Measurements from ENCODE around the gene SYTL3. TPM values are rescaled to one million over a fixed set of nuclear protein-coding genes. Genes with fewer than 3 reads are reported as not detected.
A peak's percentile ranks its signal among the peaks of the same experiment; 100 is the strongest.
"Not testable (repeated sequence)": the region's sequence is repeated elsewhere in the genome, so short reads cannot be mapped to it uniquely, and the experiment has no call there.

The SYTL3 gene
- total and polyA plus RNA-seq, 2 donors from 2014 or later: 3.1 to 16.0 TPM

DNA sequence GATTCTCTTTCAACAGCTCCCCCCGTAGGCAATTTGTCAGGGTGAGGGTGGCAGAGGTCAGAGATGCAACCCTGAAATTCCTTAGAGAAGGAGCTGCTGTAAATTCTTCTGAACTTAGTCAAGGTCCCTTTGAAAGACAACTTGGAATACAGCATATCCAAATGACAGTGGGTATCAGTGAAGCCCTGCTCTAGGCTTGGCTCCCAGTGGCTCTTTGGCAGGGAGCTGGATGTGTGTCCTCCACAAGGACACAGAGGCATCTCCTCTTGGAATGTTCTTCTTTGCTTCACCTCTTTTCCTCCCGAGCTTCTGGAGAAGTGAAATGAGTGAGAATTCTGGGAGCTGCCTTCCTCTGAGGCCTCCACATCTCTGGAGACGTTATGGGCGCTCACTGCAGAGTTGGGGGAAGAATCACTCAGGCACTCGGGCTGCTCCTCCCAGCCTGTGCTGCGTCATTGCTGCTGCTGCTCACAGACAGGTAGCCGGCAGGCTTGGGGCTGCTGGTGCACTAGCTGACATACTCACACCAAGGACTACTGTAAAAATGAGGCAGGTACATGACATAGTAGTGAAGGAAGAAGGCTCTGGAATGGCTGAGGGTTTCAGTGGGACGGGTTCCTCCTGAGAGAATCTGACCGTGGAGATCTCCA lies 39.4 kb upstream of the SYTL3 start:
- no peaks in the 10 kb centered on the region for H3K27me3 ChIP-seq (ENCODE audit: control insufficient read depth, insufficient read depth, low read length)
- H3K36me3 ChIP-seq (ENCODE audit: control insufficient read depth in 2 of 3, insufficient read depth in 3 of 3, low read length in 3 of 3): peaks cover 2 to 15% (median 4%) of the 10 kb centered on the region in 3 donors
- FAIRE-seq (no peak), DNase-seq (no peak)
- H3K9me3 ChIP-seq (ENCODE audit: control insufficient read depth in 2 of 3, insufficient read depth in 1 of 3, low read length in 3 of 3): no peaks in the 10 kb centered on the region
- intact Hi-C loops (cut with DNase I): no loop called here
- no peak overlapping the region for H3K9ac ChIP-seq (ENCODE audit: low read length in 3 of 3)
- TF ChIP-seq, protein P1, sequence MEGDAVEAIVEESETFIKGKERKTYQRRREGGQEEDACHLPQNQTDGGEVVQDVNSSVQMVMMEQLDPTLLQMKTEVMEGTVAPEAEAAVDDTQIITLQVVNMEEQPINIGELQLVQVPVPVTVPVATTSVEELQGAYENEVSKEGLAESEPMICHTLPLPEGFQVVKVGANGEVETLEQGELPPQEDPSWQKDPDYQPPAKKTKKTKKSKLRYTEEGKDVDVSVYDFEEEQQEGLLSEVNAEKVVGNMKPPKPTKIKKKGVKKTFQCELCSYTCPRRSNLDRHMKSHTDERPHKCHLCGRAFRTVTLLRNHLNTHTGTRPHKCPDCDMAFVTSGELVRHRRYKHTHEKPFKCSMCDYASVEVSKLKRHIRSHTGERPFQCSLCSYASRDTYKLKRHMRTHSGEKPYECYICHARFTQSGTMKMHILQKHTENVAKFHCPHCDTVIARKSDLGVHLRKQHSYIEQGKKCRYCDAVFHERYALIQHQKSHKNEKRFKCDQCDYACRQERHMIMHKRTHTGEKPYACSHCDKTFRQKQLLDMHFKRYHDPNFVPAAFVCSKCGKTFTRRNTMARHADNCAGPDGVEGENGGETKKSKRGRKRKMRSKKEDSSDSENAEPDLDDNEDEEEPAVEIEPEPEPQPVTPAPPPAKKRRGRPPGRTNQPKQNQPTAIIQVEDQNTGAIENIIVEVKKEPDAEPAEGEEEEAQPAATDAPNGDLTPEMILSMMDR (IDR thresholded peaks at IDR 0.05; ENCODE audit: borderline replicate concordance, extremely low read depth, insufficient read depth): no peak
- no peak overlapping the region for H3K4me3 ChIP-seq (ENCODE audit: low read length in 3 of 3)
- peaks cover 0 to 9% (median 3%) of the 10 kb centered on the region in 3 donors for H3K4me1 ChIP-seq (ENCODE audit: control insufficient read depth in 2 of 3, insufficient read depth in 2 of 3, low read depth in 1 of 3, low read length in 3 of 3)
- H3K27ac ChIP-seq (ENCODE audit: low read depth in 2 of 2, low read length in 2 of 2): no peak overlapping the region

DNA sequence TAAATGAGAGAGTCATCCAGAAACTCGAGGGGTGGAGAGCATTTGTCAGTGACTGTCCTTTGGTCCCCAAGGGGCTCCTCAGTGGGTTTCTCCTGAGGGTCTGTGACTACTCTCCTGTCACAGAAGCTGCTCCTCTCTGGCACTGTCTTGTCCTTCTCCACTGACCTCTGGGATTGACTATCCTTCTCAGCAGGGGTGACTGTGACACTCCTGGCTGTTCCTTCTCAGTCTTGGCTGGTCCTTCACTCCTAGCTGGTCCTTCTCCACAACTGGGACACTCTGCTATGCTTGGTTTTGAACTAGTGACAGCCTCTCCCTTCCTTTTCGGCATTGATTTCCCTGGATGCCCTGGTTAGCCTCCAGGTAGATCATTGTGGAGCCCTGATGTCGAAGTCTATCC lies 38.8 kb upstream of the SYTL3 start:
- no peaks in the 10 kb centered on the region for H3K27me3 ChIP-seq (ENCODE audit: control insufficient read depth, insufficient read depth, low read length)
- no peak overlapping the region for H3K27ac ChIP-seq (ENCODE audit: low read depth in 2 of 2, low read length in 2 of 2)
- H3K9ac ChIP-seq (ENCODE audit: low read length in 3 of 3): no peak overlapping the region
- peak overlapping the region in 1 of 3 donors; percentile 22 for H3K4me3 ChIP-seq (ENCODE audit: low read length in 3 of 3)
- H3K4me1 ChIP-seq (ENCODE audit: control insufficient read depth in 2 of 3, insufficient read depth in 2 of 3, low read depth in 1 of 3, low read length in 3 of 3): peaks cover 0 to 9% (median 3%) of the 10 kb centered on the region in 3 donors
- FAIRE-seq (no peak), DNase-seq (no peak)
- no peaks in the 10 kb centered on the region for H3K9me3 ChIP-seq (ENCODE audit: control insufficient read depth in 2 of 3, insufficient read depth in 1 of 3, low read length in 3 of 3)
- peaks cover 2 to 15% (median 4%) of the 10 kb centered on the region in 3 donors for H3K36me3 ChIP-seq (ENCODE audit: control insufficient read depth in 2 of 3, insufficient read depth in 3 of 3, low read length in 3 of 3)
- intact Hi-C loops (cut with DNase I): no loop called here
- TF ChIP-seq, protein P1 (IDR thresholded peaks at IDR 0.05; ENCODE audit: borderline replicate concordance, extremely low read depth, insufficient read depth): no peak

DNA sequence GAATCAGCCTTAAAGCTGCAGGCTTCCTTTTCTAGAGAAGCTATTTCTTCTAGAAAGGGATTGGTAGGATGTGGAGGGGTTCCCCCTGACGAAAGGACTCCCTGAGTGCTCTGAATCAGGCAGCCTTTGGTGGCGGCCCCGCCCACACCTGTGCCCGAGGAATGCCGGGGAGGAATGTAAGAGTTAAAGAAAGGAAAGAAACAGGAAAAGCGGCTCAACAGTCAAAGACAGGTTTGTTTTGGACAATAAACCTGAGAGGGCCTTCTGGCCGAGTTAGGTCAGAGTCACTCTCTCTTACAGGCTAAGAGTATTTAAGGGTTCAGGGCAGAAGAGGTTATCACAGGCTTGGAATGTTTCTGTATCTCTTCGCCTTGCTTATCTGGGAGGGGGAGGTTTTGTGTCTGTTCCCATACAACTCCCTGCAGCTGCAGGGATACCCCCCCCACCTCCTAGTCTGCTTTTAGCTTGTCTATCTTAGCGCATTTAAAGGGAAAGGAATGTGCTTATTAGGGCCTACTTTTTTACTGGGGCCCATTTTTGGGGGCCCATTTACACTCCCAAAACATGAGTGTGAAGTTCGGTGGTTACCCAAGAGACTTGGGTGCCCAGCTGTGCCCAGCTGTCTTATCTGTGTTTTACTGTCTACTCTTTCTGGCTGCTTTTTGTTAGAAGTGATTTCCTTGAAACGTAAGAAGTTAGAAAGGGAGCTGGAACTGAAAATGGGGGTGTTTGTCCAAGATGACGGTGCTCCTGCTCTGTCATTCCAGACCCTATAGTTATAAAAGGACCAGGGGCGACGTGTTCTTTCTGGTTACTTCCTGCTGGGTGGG lies 38.1 kb upstream of the SYTL3 start:
- H3K27ac ChIP-seq (ENCODE audit: low read depth in 2 of 2, low read length in 2 of 2): peak overlapping the region in 1 of 2 donors; percentile 43
- no peaks in the 10 kb centered on the region for H3K9me3 ChIP-seq (ENCODE audit: control insufficient read depth in 2 of 3, insufficient read depth in 1 of 3, low read length in 3 of 3)
- H3K36me3 ChIP-seq (ENCODE audit: control insufficient read depth in 2 of 3, insufficient read depth in 3 of 3, low read length in 3 of 3): peaks cover 1 to 15% (median 4%) of the 10 kb centered on the region in 3 donors
- TF ChIP-seq, protein P1 (IDR thresholded peaks at IDR 0.05; ENCODE audit: borderline replicate concordance, extremely low read depth, insufficient read depth): no peak
- intact Hi-C loops (cut with DNase I): no loop called here
- H3K27me3 ChIP-seq (ENCODE audit: control insufficient read depth, insufficient read depth, low read length): no peaks in the 10 kb centered on the region
- DNase-seq (peak in 3 of 5 donors; percentile 53 to 79 (median 71)), FAIRE-seq (no peak)
- peak overlapping the region in 1 of 3 donors; percentile 40 for H3K9ac ChIP-seq (ENCODE audit: low read length in 3 of 3)
- peaks cover 0 to 9% (median 3%) of the 10 kb centered on the region in 3 donors for H3K4me1 ChIP-seq (ENCODE audit: control insufficient read depth in 2 of 3, insufficient read depth in 2 of 3, low read depth in 1 of 3, low read length in 3 of 3)
- H3K4me3 ChIP-seq (ENCODE audit: low read length in 3 of 3): peak overlapping the region in 1 of 3 donors; percentile 22

DNA sequence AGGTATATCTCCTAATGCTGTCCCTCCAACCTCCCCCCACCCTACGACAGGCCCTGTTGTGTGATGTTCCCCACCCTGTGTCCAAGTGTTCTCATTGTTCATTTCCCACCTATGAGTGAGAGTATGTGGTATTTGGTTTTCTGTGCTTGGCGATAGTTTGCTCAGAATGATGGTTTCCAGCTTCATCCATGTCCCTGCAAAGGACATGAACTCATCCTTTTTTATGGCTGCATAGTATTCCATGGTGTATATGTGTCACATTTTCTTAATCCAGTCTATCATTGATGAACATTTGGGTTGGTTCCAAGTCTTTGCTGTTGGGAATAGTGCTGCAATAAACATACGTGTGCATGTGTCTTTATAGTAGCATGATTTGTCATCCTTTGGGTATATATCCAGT lies 35.2 kb upstream of the SYTL3 start:
- H3K27ac ChIP-seq (ENCODE audit: low read depth in 2 of 2, low read length in 2 of 2); intact Hi-C loops (cut with DNase I); H3K9ac ChIP-seq (ENCODE audit: low read length in 3 of 3); H3K9me3 ChIP-seq (ENCODE audit: control insufficient read depth in 2 of 3, insufficient read depth in 1 of 3, low read length in 3 of 3); DNase-seq; H3K27me3 ChIP-seq (ENCODE audit: control insufficient read depth, insufficient read depth, low read length); H3K36me3 ChIP-seq (ENCODE audit: control insufficient read depth in 2 of 3, insufficient read depth in 3 of 3, low read length in 3 of 3); H3K4me1 ChIP-seq (ENCODE audit: control insufficient read depth in 2 of 3, insufficient read depth in 2 of 3, low read depth in 1 of 3, low read length in 3 of 3); H3K4me3 ChIP-seq (ENCODE audit: low read length in 3 of 3); FAIRE-seq: not testable (repeated sequence)

DNA sequence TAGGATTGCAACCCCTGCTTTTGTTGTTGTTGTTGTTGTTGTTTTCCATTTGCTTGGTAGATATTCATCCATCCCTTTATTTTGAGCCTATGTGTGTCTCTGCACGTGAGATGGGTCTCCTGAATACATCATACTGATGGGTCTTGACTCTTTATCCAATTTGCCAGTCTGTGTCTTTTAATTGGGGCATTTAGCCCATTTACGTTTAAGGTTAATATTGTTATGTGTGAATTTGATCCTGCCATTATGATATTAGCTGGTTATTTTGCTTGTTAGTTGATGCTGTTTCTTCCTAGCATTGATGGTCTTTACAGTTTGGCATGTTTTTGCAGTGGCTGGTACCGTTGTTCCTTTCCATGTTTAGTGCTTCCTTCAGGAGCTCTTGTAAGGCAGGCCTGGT lies 31.6 kb upstream of the SYTL3 start:
- intact Hi-C loops (cut with DNase I); H3K9ac ChIP-seq (ENCODE audit: low read length in 3 of 3); FAIRE-seq: not testable (repeated sequence)

More for the DNA sequence above, 31.6 kb upstream of the SYTL3 start:
- not testable (repeated sequence) for H3K4me1 ChIP-seq (ENCODE audit: control insufficient read depth in 2 of 3, insufficient read depth in 2 of 3, low read depth in 1 of 3, low read length in 3 of 3); DNase-seq; H3K36me3 ChIP-seq (ENCODE audit: control insufficient read depth in 2 of 3, insufficient read depth in 3 of 3, low read length in 3 of 3); H3K27ac ChIP-seq (ENCODE audit: low read depth in 2 of 2, low read length in 2 of 2); H3K4me3 ChIP-seq (ENCODE audit: low read length in 3 of 3); H3K9me3 ChIP-seq (ENCODE audit: control insufficient read depth in 2 of 3, insufficient read depth in 1 of 3, low read length in 3 of 3); H3K27me3 ChIP-seq (ENCODE audit: control insufficient read depth, insufficient read depth, low read length)
